ENCODE measurements around the gene LONP1.
A peak's percentile ranks its signal among the peaks of the same experiment; 100 is the strongest.

LONP1 gene

DNA sequence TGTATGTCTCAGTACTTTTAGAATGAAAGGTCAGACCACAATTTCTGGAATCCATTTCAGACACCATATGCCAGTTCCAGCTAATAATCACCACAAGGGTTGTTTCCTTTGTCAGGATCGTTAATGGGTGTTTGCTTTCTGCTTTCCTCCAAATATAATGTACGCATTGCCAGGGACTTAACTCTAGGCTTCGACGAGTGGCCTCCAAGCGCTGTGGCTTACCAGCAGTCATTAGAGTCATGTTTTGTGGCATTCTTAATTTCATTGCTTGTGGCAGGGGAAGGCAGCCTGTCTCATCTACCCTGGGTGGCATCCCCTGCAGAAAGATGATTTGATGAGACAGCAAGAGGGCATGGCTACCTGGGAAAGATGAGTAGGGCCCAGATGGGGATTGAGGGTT is 74.5 kb downstream of the LONP1 start:
- CTCF ChIA-PET, result no interaction called here
- H3K4me1 ChIP-seq (ENCODE audit: control extremely low read depth in 1 of 4, control insufficient read depth in 4 of 4, insufficient read depth in 4 of 4, low read length in 3 of 4), result no peaks in the 10 kb centered on the region
- H3K4me3 ChIP-seq (ENCODE audit: control insufficient read depth in 1 of 7, extremely low read depth in 1 of 7, insufficient read depth in 4 of 7, low read depth in 2 of 7, low read length in 6 of 7), result no peak overlapping the region
- no peak for DNase-seq
- H3K9me3 ChIP-seq (ENCODE audit: control extremely low read depth in 1 of 5, control insufficient read depth in 4 of 5, insufficient read depth in 2 of 5, low read depth in 1 of 5, low read length in 4 of 5), result no peaks in the 10 kb centered on the region
- H3K27ac ChIP-seq (ENCODE audit: insufficient read depth in 1 of 2, low read depth in 1 of 2, low read length in 2 of 2, poor library complexity in 1 of 2, severe bottlenecking in 2 of 2), result no peak overlapping the region
- no peaks in the 10 kb centered on the region for H3K27me3 ChIP-seq (replicated peaks in 2 of 5; ENCODE audit: control insufficient read depth in 4 of 5, insufficient read depth in 5 of 5, low read length in 4 of 5)
- 96% methylated on average over 5 of the region's 5 CpGs for WGBS (ENCODE audit: insufficient coverage)
- POLR2A ChIA-PET, result no interaction called here
- peaks cover 41 to 85% (median 62%) of the 10 kb centered on the region in 4 experiments for H3K36me3 ChIP-seq (ENCODE audit: control insufficient read depth in 4 of 4, insufficient read depth in 4 of 4, low read length in 3 of 4)

DNA sequence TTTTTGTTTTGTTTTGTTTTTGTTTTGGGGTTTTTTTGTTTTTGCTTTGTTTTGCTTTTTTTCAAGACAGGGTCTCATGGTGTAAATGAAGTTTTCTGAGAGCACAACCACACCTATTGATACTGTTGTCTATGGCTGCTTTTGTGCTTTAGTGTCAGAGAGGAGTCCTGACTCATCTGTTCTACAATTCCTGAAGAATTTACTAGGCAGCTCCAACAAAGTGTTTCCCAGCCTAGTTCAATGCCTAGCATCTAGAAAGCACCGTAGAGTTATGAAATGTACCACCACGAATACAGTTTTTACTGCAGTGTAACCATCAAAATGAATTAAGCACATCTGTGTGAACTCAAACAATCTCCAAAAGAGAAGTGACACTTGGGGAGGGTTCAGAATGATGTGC is 75.9 kb downstream of the LONP1 start:
- DNase-seq, result no peak
- Histone ChIP-seq H3K27ac (ENCODE audit: insufficient read depth in 1 of 2, low read depth in 1 of 2, low read length in 2 of 2, poor library complexity in 1 of 2, severe bottlenecking in 2 of 2) (peak overlapping the region in 1 of 2 experiments; percentile 31), H3K4me3 (ENCODE audit: control insufficient read depth in 1 of 7, extremely low read depth in 1 of 7, insufficient read depth in 4 of 7, low read depth in 2 of 7, low read length in 6 of 7) (no peak overlapping the region), H3K27me3 (replicated peaks in 2 of 5; ENCODE audit: control insufficient read depth in 4 of 5, insufficient read depth in 5 of 5, low read length in 4 of 5) (no peaks in the 10 kb centered on the region), H3K4me1 (ENCODE audit: control extremely low read depth in 1 of 4, control insufficient read depth in 4 of 4, insufficient read depth in 4 of 4, low read length in 3 of 4) (no peaks in the 10 kb centered on the region), H3K36me3 (ENCODE audit: control insufficient read depth in 4 of 4, insufficient read depth in 4 of 4, low read length in 3 of 4) (peaks cover 36 to 77% (median 58%) of the 10 kb centered on the region in 4 experiments), H3K9me3 (ENCODE audit: control extremely low read depth in 1 of 5, control insufficient read depth in 4 of 5, insufficient read depth in 2 of 5, low read depth in 1 of 5, low read length in 4 of 5) (no peaks in the 10 kb centered on the region)
- ChIA-PET CTCF (no interaction called here), POLR2A (no interaction called here)
- 100% methylated on average over 2 of the region's 2 CpGs for WGBS (ENCODE audit: insufficient coverage)

DNA sequence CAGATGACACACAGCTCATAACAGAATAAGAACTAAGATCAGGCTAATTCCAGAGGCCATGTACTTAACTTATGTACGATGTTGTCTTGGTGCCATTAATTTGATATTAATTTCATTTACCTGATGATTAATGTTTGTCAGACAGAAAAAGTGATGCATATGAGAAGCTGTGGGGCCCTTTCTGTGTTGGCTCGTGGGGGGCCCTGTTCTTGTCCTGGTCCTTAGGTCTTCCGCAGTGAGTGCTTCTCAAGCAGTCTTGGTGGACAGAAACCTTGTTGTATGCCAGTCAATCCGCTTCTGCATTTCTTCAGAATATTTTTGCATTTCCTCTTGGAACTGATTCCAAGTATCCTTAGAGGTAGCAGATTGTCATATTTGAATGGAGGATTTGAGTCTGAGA is 76.9 kb downstream of the LONP1 start:
- POLR2A ChIA-PET, result interaction anchor here (2.3 kb wide), 1 partner anchor 21 kb away, joined by 7 read pairs; the partner anchor contains the start of genes SAFB and SAFB2
- H3K9me3 ChIP-seq (ENCODE audit: control extremely low read depth in 1 of 5, control insufficient read depth in 4 of 5, insufficient read depth in 2 of 5, low read depth in 1 of 5, low read length in 4 of 5), result no peaks in the 10 kb centered on the region

DNA sequence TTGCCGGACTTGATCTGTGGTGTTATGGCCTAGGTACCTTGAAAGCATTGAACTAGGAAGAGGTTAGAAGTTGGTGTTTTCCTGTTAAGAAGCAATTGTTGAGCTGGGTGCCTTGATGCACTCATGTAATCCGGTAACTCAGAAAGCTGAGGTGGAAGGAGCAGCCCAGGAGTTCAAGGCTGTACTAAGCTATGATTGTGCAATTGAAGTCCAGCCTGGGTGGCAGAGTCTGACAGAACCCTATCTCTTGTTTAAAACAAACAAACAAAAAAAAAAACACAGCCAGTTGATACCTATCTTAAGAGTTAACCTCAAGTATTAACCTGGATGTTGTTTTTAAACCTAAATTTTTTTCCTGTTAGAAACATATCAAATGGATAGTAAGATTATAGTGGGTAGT is 77.7 kb downstream of the LONP1 start:
- CTCF ChIA-PET, result no interaction called here

More for the DNA sequence above, 76.9 kb downstream of the LONP1 start:
- Histone ChIP-seq H3K27ac (ENCODE audit: insufficient read depth in 1 of 2, low read depth in 1 of 2, low read length in 2 of 2, poor library complexity in 1 of 2, severe bottlenecking in 2 of 2) (no peak overlapping the region), H3K4me3 (ENCODE audit: control insufficient read depth in 1 of 7, extremely low read depth in 1 of 7, insufficient read depth in 4 of 7, low read depth in 2 of 7, low read length in 6 of 7) (no peak overlapping the region), H3K4me1 (ENCODE audit: control extremely low read depth in 1 of 4, control insufficient read depth in 4 of 4, insufficient read depth in 4 of 4, low read length in 3 of 4) (no peaks in the 10 kb centered on the region), H3K27me3 (replicated peaks in 2 of 5; ENCODE audit: control insufficient read depth in 4 of 5, insufficient read depth in 5 of 5, low read length in 4 of 5) (no peaks in the 10 kb centered on the region), H3K36me3 (ENCODE audit: control insufficient read depth in 4 of 4, insufficient read depth in 4 of 4, low read length in 3 of 4) (peaks cover 36 to 72% (median 55%) of the 10 kb centered on the region in 4 experiments)
- 94% methylated on average over 3 of the region's 4 CpGs for WGBS (ENCODE audit: insufficient coverage)
- no peak for DNase-seq
- CTCF ChIA-PET, result interaction anchor here (0.7 kb wide), 1 partner anchor 14 kb away, joined by 3 read pairs; no protein-coding TSS in a partner anchor

More for the DNA sequence above, 77.7 kb downstream of the LONP1 start:
- Histone ChIP-seq H3K27me3 (replicated peaks in 2 of 5; ENCODE audit: control insufficient read depth in 4 of 5, insufficient read depth in 5 of 5, low read length in 4 of 5) (no peaks in the 10 kb centered on the region), H3K36me3 (ENCODE audit: control insufficient read depth in 4 of 4, insufficient read depth in 4 of 4, low read length in 3 of 4) (peaks cover 31 to 70% (median 49%) of the 10 kb centered on the region in 4 experiments), H3K27ac (ENCODE audit: insufficient read depth in 1 of 2, low read depth in 1 of 2, low read length in 2 of 2, poor library complexity in 1 of 2, severe bottlenecking in 2 of 2) (no peak overlapping the region), H3K4me3 (ENCODE audit: control insufficient read depth in 1 of 7, extremely low read depth in 1 of 7, insufficient read depth in 4 of 7, low read depth in 2 of 7, low read length in 6 of 7) (no peak overlapping the region), H3K9me3 (ENCODE audit: control extremely low read depth in 1 of 5, control insufficient read depth in 4 of 5, insufficient read depth in 2 of 5, low read depth in 1 of 5, low read length in 4 of 5) (no peaks in the 10 kb centered on the region), H3K4me1 (ENCODE audit: control extremely low read depth in 1 of 4, control insufficient read depth in 4 of 4, insufficient read depth in 4 of 4, low read length in 3 of 4) (no peaks in the 10 kb centered on the region)
- POLR2A ChIA-PET, result interaction anchor here (2.3 kb wide), 1 partner anchor 20 kb away, joined by 7 read pairs; the partner anchor contains the start of genes SAFB and SAFB2
- 100% methylated on average over 1 of the region's 2 CpGs for WGBS (ENCODE audit: insufficient coverage)
- no peak for DNase-seq
